ENCODE data around the gene TRIM66. TPM values are rescaled to one million over a fixed set of nuclear protein-coding genes. Genes with fewer than 3 reads are reported as not detected.

The TRIM66 gene
- total RNA-seq, 5 donors from 2014 or later (not counting 1 experiment from before 2014, with no cell fraction given) = 17.9 to 23.5 (median 23.4) TPM

- no peak for DNase-seq
- H3K9me3 ChIP-seq = no peaks in the 10 kb centered on the region
- no peaks in the 10 kb centered on the region for H3K4me1 ChIP-seq (ENCODE audit: control insufficient read depth in 1 of 2, extremely low read depth in 1 of 2, insufficient read depth in 2 of 2, low read length in 2 of 2)
- H3K27ac ChIP-seq (ENCODE audit: low read length) = no peak overlapping the region
- CTCF ChIA-PET = interaction anchor here in 1 of 2 donors (0.6 to 0.7 kb wide), 2 partner anchors 10 to 41 kb away, joined by 3 read pairs; no protein-coding TSS in a partner anchor
- peaks cover 0 to 24% of the 10 kb centered on the region in 2 donors for H3K36me3 ChIP-seq (ENCODE audit: control insufficient read depth in 2 of 2, extremely low read depth in 1 of 2, insufficient read depth in 1 of 2, low read length in 1 of 2)
- H3K4me3 Mint-ChIP-seq = no peak overlapping the region
- no peaks in the 10 kb centered on the region for H3K27me3 Mint-ChIP-seq
- no peak overlapping the region for H3K4me3 ChIP-seq (ENCODE audit: control insufficient read depth in 1 of 2, extremely low read depth in 1 of 2, low read length in 1 of 2)
- no peaks in the 10 kb centered on the region for H3K27me3 ChIP-seq (replicated peaks in 1 of 2; ENCODE audit: control insufficient read depth in 2 of 2, extremely low read depth in 1 of 2, insufficient read depth in 2 of 2, low read length in 1 of 2)
- WGBS (ENCODE audit: insufficient coverage) = 98% methylated on average over 4 of the region's 4 CpGs
- POLR2A ChIA-PET = no interaction called here
- no peaks in the 10 kb centered on the region for H3K9me3 Mint-ChIP-seq
- ATAC-seq (replicated peaks in 1 of 4) = no peak
- H3K27ac Mint-ChIP-seq = no peak overlapping the region
- H3K36me3 Mint-ChIP-seq = peaks cover 42% of the 10 kb centered on the region
- peaks cover 0 to 7% (median 6%) of the 10 kb centered on the region in 3 donors for H3K4me1 Mint-ChIP-seq
Observed at GRCh38 chr11:8614497-8614896, 68.0 kb downstream of the TRIM66 start.

DNA sequence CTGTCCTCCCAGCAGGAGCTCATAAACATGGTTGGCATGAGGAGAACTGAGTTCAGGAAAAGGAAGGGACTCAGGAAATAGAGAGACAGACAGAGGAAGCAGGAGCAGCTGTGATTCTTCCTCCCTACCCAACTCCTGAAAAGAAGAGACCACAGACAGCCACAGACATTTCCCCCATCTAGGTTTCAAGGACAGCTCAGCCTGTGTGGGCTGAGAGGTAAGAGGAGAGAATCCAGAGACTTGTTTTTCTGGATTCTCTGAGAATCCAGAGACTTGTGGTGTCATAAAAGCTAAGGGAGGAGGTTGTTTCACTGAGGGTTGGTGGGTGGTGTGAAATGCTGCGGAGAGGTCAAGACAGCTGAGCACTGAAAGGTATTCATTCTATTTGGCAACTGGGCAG is 69.4 kb downstream of the TRIM66 start:
- no peak for ATAC-seq (replicated peaks in 1 of 4)
- H3K4me3 ChIP-seq (ENCODE audit: control insufficient read depth in 1 of 2, extremely low read depth in 1 of 2, low read length in 1 of 2) = no peak overlapping the region
- no peaks in the 10 kb centered on the region for H3K9me3 ChIP-seq
- H3K27me3 Mint-ChIP-seq = no peaks in the 10 kb centered on the region
- no peak overlapping the region for H3K27ac ChIP-seq (ENCODE audit: low read length)
- peaks cover 0 to 17% of the 10 kb centered on the region in 2 donors for H3K36me3 ChIP-seq (ENCODE audit: control insufficient read depth in 2 of 2, extremely low read depth in 1 of 2, insufficient read depth in 1 of 2, low read length in 1 of 2)
- no peak overlapping the region for H3K4me3 Mint-ChIP-seq
- H3K4me1 Mint-ChIP-seq = peaks cover 0 to 7% (median 6%) of the 10 kb centered on the region in 3 donors
- ChIA-PET POLR2A (no interaction called here), CTCF (no interaction called here)
- no peaks in the 10 kb centered on the region for H3K4me1 ChIP-seq (ENCODE audit: control insufficient read depth in 1 of 2, extremely low read depth in 1 of 2, insufficient read depth in 2 of 2, low read length in 2 of 2)
- 92% methylated on average over 1 of the region's 1 CpG for WGBS (ENCODE audit: insufficient coverage)
- H3K27ac Mint-ChIP-seq = no peak overlapping the region
- peaks cover 34% of the 10 kb centered on the region for H3K36me3 Mint-ChIP-seq
- no peaks in the 10 kb centered on the region for H3K9me3 Mint-ChIP-seq
- H3K27me3 ChIP-seq (replicated peaks in 1 of 2; ENCODE audit: control insufficient read depth in 2 of 2, extremely low read depth in 1 of 2, insufficient read depth in 2 of 2, low read length in 1 of 2) = no peaks in the 10 kb centered on the region
- DNase-seq = no peak

DNA sequence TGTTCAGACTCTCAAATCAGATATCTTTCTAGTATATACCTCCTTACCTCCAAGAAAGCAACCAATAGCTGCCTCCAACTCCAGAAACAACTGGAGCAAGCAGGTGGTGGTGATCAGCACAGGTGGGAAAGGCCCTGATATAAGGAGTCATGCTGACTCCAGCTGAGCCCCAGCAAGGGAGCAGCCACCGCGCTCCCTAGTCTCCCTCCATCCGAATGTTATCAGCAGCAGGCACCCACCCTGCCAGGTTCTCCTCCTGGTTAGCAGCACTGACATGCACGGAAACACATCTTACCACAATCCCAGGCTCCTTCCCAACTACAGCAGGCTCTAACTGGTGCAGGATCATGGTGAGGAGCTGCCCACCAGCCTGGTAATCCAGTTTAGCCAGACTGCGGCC is 69.9 kb downstream of the TRIM66 start:
- no peak overlapping the region for H3K27ac ChIP-seq (ENCODE audit: low read length)
- no peak overlapping the region for H3K4me3 ChIP-seq (ENCODE audit: control insufficient read depth in 1 of 2, extremely low read depth in 1 of 2, low read length in 1 of 2)
- no peaks in the 10 kb centered on the region for H3K9me3 Mint-ChIP-seq
- ATAC-seq (replicated peaks in 1 of 4) (no peak), DNase-seq (no peak)
- CTCF ChIA-PET = interaction anchor here in 1 of 2 donors (0.9 kb wide), 1 partner anchor 947 kb away, joined by 4 read pairs; no protein-coding TSS in a partner anchor
- POLR2A ChIA-PET = no interaction called here
- 100% methylated on average over 5 of the region's 5 CpGs for WGBS (ENCODE audit: insufficient coverage)
- H3K36me3 ChIP-seq (ENCODE audit: control insufficient read depth in 2 of 2, extremely low read depth in 1 of 2, insufficient read depth in 1 of 2, low read length in 1 of 2) = peaks cover 0 to 15% of the 10 kb centered on the region in 2 donors
- peaks cover 0 to 7% (median 6%) of the 10 kb centered on the region in 3 donors for H3K4me1 Mint-ChIP-seq
- no peak overlapping the region for H3K4me3 Mint-ChIP-seq
- peaks cover 28% of the 10 kb centered on the region for H3K36me3 Mint-ChIP-seq
- H3K27ac Mint-ChIP-seq = no peak overlapping the region
- no peaks in the 10 kb centered on the region for H3K4me1 ChIP-seq (ENCODE audit: control insufficient read depth in 1 of 2, extremely low read depth in 1 of 2, insufficient read depth in 2 of 2, low read length in 2 of 2)
- H3K27me3 ChIP-seq (replicated peaks in 1 of 2; ENCODE audit: control insufficient read depth in 2 of 2, extremely low read depth in 1 of 2, insufficient read depth in 2 of 2, low read length in 1 of 2) = no peaks in the 10 kb centered on the region
- H3K27me3 Mint-ChIP-seq = no peaks in the 10 kb centered on the region
- H3K9me3 ChIP-seq = no peaks in the 10 kb centered on the region

DNA sequence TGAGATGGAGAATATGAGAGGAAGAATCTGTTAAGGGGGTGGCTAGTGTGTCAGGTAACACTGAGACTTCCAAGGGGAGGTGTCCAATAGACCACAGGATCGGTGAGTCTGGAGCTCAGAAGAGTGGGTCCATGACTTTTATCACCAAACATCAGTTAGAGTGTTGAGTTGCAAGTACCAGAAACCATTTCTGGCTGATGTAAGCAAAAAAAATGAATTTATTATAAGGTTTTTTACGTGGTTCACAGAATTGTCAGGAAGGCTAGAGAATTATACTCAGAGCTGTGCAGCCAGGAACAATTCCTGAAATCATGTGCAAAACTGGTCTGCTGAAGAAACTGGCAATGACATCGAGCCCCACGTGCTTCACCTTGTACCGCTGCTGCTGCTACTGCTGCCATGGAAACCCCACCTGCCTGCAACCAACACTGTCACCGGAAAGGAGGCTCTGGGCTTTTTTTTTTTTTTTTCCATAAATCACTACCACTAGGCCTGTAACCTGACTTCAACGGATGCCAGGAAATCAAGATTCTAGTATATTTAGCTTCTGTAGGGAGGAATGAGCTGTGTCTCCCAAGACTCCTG is 71.8 kb downstream of the TRIM66 start:
- peaks cover 0 to 7% (median 6%) of the 10 kb centered on the region in 3 donors for H3K4me1 Mint-ChIP-seq
- POLR2A ChIA-PET = no interaction called here
- 52% methylated on average over 4 of the region's 7 CpGs for WGBS (ENCODE audit: insufficient coverage)

DNA sequence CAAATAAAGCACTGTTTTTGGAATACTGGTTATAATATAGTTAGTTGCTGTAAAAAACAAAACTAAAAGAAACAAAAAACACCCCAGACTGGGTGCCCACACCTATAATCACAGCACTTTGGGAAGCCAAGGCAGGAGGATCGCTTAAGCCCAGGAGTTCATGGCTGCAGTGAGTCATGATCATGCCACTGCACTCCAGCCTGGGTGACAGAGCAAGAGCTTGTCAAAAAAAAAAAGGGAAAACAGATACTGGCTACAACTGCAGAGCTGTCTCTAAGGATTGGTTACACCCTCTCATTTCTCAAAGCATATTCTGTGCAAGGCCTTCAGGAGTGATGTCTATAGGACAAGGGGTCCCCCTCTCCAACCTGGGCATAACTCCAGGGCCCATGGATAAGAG is 73.8 kb downstream of the TRIM66 start:
- Mint-ChIP-seq H3K27ac (no peak overlapping the region), H3K27me3 (peaks cover 15% of the 10 kb centered on the region in 2 donors), H3K4me3 (no peak overlapping the region), H3K36me3 (peaks cover 4% of the 10 kb centered on the region), H3K4me1 (peaks cover 0 to 7% (median 6%) of the 10 kb centered on the region in 3 donors), H3K9me3 (no peaks in the 10 kb centered on the region)
- Histone ChIP-seq H3K36me3 (ENCODE audit: control insufficient read depth in 2 of 2, extremely low read depth in 1 of 2, insufficient read depth in 1 of 2, low read length in 1 of 2) (no peaks in the 10 kb centered on the region), H3K4me1 (ENCODE audit: control insufficient read depth in 1 of 2, extremely low read depth in 1 of 2, insufficient read depth in 2 of 2, low read length in 2 of 2) (no peaks in the 10 kb centered on the region), H3K9me3 (no peaks in the 10 kb centered on the region), H3K4me3 (ENCODE audit: control insufficient read depth in 1 of 2, extremely low read depth in 1 of 2, low read length in 1 of 2) (no peak overlapping the region), H3K27me3 (replicated peaks in 1 of 2; ENCODE audit: control insufficient read depth in 2 of 2, extremely low read depth in 1 of 2, insufficient read depth in 2 of 2, low read length in 1 of 2) (peaks cover 0 to 5% of the 10 kb centered on the region in 2 experiments), H3K27ac (ENCODE audit: low read length) (no peak overlapping the region)
- WGBS (ENCODE audit: insufficient coverage) = no CpG with 5 or more reads among the region's 1 CpG
- POLR2A ChIA-PET = no interaction called here
- DNase-seq (no peak), ATAC-seq (replicated peaks in 1 of 4) (no peak)
- CTCF ChIA-PET = interaction anchor here in 1 of 2 donors (1.5 kb wide), 1 partner anchor 10 kb away, joined by 3 read pairs; no protein-coding TSS in a partner anchor

More for the DNA sequence above, 71.8 kb downstream of the TRIM66 start:
- Histone ChIP-seq H3K9me3 (no peaks in the 10 kb centered on the region), H3K4me1 (ENCODE audit: control insufficient read depth in 1 of 2, extremely low read depth in 1 of 2, insufficient read depth in 2 of 2, low read length in 2 of 2) (no peaks in the 10 kb centered on the region), H3K27me3 (replicated peaks in 1 of 2; ENCODE audit: control insufficient read depth in 2 of 2, extremely low read depth in 1 of 2, insufficient read depth in 2 of 2, low read length in 1 of 2) (no peaks in the 10 kb centered on the region), H3K4me3 (ENCODE audit: control insufficient read depth in 1 of 2, extremely low read depth in 1 of 2, low read length in 1 of 2) (no peak overlapping the region), H3K27ac (ENCODE audit: low read length) (no peak overlapping the region), H3K36me3 (ENCODE audit: control insufficient read depth in 2 of 2, extremely low read depth in 1 of 2, insufficient read depth in 1 of 2, low read length in 1 of 2) (peaks cover 0 to 1% of the 10 kb centered on the region in 2 donors)
- CTCF ChIA-PET = no interaction called here
- ATAC-seq (replicated peaks in 1 of 4) (peak in 2 of 4 experiments; percentile 32 to 60), DNase-seq (peak in 17 of 35 experiments; percentile 3 to 42 (median 18))
- Mint-ChIP-seq H3K36me3 (peaks cover 14% of the 10 kb centered on the region), H3K9me3 (no peaks in the 10 kb centered on the region), H3K27me3 (peaks cover 2 to 3% of the 10 kb centered on the region in 2 donors), H3K27ac (peak overlapping the region in 1 of 2 donors; percentile 11), H3K4me3 (no peak overlapping the region)

DNA sequence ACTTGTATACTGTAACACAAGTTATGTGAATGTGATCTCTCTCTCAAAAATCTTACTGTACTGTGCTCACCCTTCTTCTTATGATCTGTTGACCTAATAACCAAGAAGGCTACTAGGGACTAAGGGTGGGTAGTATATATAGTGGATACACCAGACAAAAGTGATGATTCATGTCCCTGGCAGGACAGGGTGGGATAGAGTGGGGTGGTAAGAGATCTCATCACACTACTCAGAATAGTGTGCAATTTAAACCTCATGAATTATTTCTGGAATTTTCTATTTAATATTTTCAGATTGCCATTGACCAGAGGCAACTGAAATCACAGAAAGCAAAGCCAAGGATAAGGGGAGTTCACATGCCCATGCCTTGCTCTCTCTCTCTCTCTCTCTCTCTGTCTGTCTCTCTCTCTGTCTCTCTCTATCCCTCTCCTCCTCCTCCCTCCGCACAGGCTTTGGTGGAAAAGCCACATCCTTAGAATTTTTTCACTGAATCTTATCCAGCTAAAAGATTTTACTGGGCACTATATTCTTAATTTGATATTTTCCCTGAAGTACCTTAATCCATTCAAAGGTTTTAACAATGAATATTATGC is 76.4 kb downstream of the TRIM66 start:
- POLR2A ChIA-PET = no interaction called here
- no peak overlapping the region for H3K4me3 Mint-ChIP-seq
- ATAC-seq (replicated peaks in 1 of 4) = no peak
- H3K36me3 ChIP-seq (ENCODE audit: control insufficient read depth in 2 of 2, extremely low read depth in 1 of 2, insufficient read depth in 1 of 2, low read length in 1 of 2) = no peaks in the 10 kb centered on the region
- H3K27me3 Mint-ChIP-seq = peaks cover 20 to 24% of the 10 kb centered on the region in 2 donors
- DNase-seq = no peak
- peaks cover 0 to 7% (median 6%) of the 10 kb centered on the region in 3 donors for H3K4me1 Mint-ChIP-seq
- H3K27ac ChIP-seq (ENCODE audit: low read length) = no peak overlapping the region
- no peaks in the 10 kb centered on the region for H3K36me3 Mint-ChIP-seq
- CTCF ChIA-PET = no interaction called here
- H3K4me3 ChIP-seq (ENCODE audit: control insufficient read depth in 1 of 2, extremely low read depth in 1 of 2, low read length in 1 of 2) = no peak overlapping the region
- no peaks in the 10 kb centered on the region for H3K9me3 Mint-ChIP-seq
- no peaks in the 10 kb centered on the region for H3K9me3 ChIP-seq
- H3K27ac Mint-ChIP-seq = no peak overlapping the region
- H3K27me3 ChIP-seq (replicated peaks in 1 of 2; ENCODE audit: control insufficient read depth in 2 of 2, extremely low read depth in 1 of 2, insufficient read depth in 2 of 2, low read length in 1 of 2) = peaks cover 0 to 9% of the 10 kb centered on the region in 2 experiments
- 80% methylated on average over 1 of the region's 1 CpG for WGBS (ENCODE audit: insufficient coverage)
- H3K4me1 ChIP-seq (ENCODE audit: control insufficient read depth in 1 of 2, extremely low read depth in 1 of 2, insufficient read depth in 2 of 2, low read length in 2 of 2) = no peaks in the 10 kb centered on the region
